Activated naive CD4-positive, alpha-beta T cell treated with anti-CD3 and anti-CD28 coated beads, Interleukin-2, amount 10 ng/mL, durations not matched to agents 7 days and 5 days (primary cell): ENCODE data around the gene AIPL1.

Experiments used
- CTCF ChIA-PET: fragments of 350-600 bp; sonication (Branson Sonifier 250); formaldehyde crosslinking; loops from one replicate; lab custom pipeline; 2021; ENCODE audit warnings: antibody characterized with exemption; lab: Charles Lee
- DNase-seq: peaks from one replicate; pipeline ENCODE4 v3.0.0-alpha.2; 2020
- H3K27ac Mint-ChIP-seq: one replicate; pipeline ENCODE4 v1.8.0; 2021; ENCODE audit warnings: mild to moderate bottlenecking, moderate library complexity, mixed read lengths
- H3K27me3 Mint-ChIP-seq: one replicate; pipeline ENCODE4 v1.8.0; 2021; ENCODE audit warnings: mild to moderate bottlenecking, mixed read lengths
- H3K36me3 Mint-ChIP-seq: one replicate; pipeline ENCODE4 v1.8.0; 2021; ENCODE audit warnings: mixed read lengths
- H3K4me1 Mint-ChIP-seq: one replicate; pipeline ENCODE4 v1.8.0; 2021; ENCODE audit warnings: mixed read lengths
- H3K4me3 Mint-ChIP-seq: one replicate; pipeline ENCODE4 v1.8.0; 2021; ENCODE audit warnings: mild to moderate bottlenecking, moderate library complexity, mixed read lengths
- H3K9me3 Mint-ChIP-seq: one replicate; pipeline ENCODE4 v1.8.0; 2021; ENCODE audit warnings: mixed read lengths

The AIPL1 gene

GRCh38 chr17:6393351-6393952 lies 41.5 kb downstream of the AIPL1 start:
- CTCF ChIA-PET = interaction anchor here (1.1 kb wide), 1 partner anchor 686 kb away, joined by 3 read pairs; no protein-coding TSS in a partner anchor
- Mint-ChIP-seq H3K9me3 (no peaks in the 10 kb centered on the region), H3K4me3 (no peak overlapping the region), H3K4me1 (no peaks in the 10 kb centered on the region), H3K27ac (no peak overlapping the region), H3K27me3 (peaks cover 4% of the 10 kb centered on the region), H3K36me3 (no peaks in the 10 kb centered on the region)
- no peak for DNase-seq

GRCh38 chr17:6392609-6393350 lies 42.1 kb downstream of the AIPL1 start:
- Mint-ChIP-seq H3K9me3 (no peaks in the 10 kb centered on the region), H3K27me3 (peaks cover 4% of the 10 kb centered on the region), H3K36me3 (no peaks in the 10 kb centered on the region), H3K27ac (no peak overlapping the region), H3K4me3 (no peak overlapping the region), H3K4me1 (no peaks in the 10 kb centered on the region)
- DNase-seq = no peak
- CTCF ChIA-PET = interaction anchor here (1.1 kb wide), 1 partner anchor 685 kb away, joined by 3 read pairs; no protein-coding TSS in a partner anchor

DNA sequence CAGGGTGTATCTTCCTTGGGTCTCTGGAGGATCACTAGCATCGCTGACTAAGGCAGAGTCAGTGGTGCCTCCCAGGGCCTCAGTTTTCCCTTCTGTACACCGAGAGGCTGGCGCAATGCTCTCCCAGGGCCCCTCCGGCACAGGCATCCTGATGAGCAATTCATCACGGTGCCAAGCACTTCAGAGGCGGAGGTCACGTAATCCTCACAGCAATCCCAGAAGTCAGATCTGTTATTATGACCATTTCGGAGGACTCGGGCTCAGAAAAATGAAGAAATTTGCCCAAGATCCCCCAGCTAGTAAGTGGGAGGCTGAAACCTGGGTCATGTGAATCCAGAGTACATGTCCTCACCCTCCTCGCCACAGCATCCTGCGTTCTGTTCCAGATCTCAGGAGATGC lies 46.5 kb downstream of the AIPL1 start:
- H3K4me1 Mint-ChIP-seq = no peaks in the 10 kb centered on the region
- CTCF ChIA-PET = no interaction called here
- H3K9me3 Mint-ChIP-seq = no peaks in the 10 kb centered on the region
- H3K27ac Mint-ChIP-seq = no peak overlapping the region
- no peak for DNase-seq
- no peak overlapping the region for H3K4me3 Mint-ChIP-seq
- H3K36me3 Mint-ChIP-seq = no peaks in the 10 kb centered on the region
- H3K27me3 Mint-ChIP-seq = peaks cover 10% of the 10 kb centered on the region

DNA sequence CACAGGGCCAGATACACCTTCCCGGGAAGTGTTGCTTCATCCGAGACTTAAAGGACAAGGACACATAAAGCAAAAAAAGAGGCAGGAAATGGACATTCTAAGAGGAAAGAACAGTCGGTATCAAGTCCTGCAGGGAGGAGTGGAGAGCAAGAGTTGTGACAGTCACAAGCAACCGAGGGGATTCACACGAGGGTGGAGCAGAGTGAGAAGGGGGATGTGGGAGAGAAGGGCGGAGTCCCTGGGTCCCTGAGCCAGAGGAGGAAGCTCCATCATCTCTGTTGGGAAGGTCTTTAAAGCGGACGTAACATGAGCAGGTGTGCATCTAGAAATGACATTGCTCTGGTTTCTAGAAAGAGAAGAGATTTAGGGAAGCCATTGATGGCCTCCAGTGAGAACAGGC lies 47.1 kb downstream of the AIPL1 start:
- no peaks in the 10 kb centered on the region for H3K9me3 Mint-ChIP-seq
- CTCF ChIA-PET = no interaction called here
- peaks cover 13% of the 10 kb centered on the region for H3K27me3 Mint-ChIP-seq
- H3K36me3 Mint-ChIP-seq = no peaks in the 10 kb centered on the region
- no peaks in the 10 kb centered on the region for H3K4me1 Mint-ChIP-seq
- no peak overlapping the region for H3K27ac Mint-ChIP-seq
- DNase-seq = no peak
- H3K4me3 Mint-ChIP-seq = no peak overlapping the region

- H3K4me1 Mint-ChIP-seq = no peaks in the 10 kb centered on the region
- no peaks in the 10 kb centered on the region for H3K36me3 Mint-ChIP-seq
- no peaks in the 10 kb centered on the region for H3K9me3 Mint-ChIP-seq
- H3K27me3 Mint-ChIP-seq = peaks cover 14% of the 10 kb centered on the region
- no peak for DNase-seq
- H3K27ac Mint-ChIP-seq = no peak overlapping the region
- no peak overlapping the region for H3K4me3 Mint-ChIP-seq
- CTCF ChIA-PET = no interaction called here
These were observed 47.5 kb downstream of the AIPL1 start for GRCh38 chr17:6387442-6387841.

GRCh38 chr17:6386041-6386630 lies 48.8 kb downstream of the AIPL1 start:
- no peaks in the 10 kb centered on the region for H3K9me3 Mint-ChIP-seq
- CTCF ChIA-PET = no interaction called here
- no peaks in the 10 kb centered on the region for H3K36me3 Mint-ChIP-seq
- H3K4me1 Mint-ChIP-seq = no peaks in the 10 kb centered on the region
- peaks cover 14% of the 10 kb centered on the region for H3K27me3 Mint-ChIP-seq
- H3K4me3 Mint-ChIP-seq = no peak overlapping the region
- H3K27ac Mint-ChIP-seq = no peak overlapping the region
- no peak for DNase-seq

DNA sequence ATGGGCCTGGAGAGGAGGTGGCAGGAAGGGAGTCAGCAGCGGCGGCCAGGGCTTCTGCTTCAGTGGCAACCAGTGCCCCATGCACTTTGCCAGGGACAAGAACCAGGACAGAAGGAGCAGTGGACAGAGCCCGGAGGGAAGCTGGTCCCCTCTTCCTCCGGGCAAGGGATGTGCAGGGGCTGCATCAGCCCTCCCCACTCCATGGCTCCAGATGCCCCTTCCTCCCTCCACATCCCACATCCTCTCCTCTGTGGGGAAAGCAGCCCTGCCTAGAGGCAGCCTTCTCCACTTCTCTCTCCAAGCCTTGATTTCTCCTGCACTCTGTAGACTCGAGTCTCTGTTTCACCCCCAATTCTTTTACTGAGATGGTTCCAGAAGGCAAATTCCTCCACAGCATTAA lies 50.4 kb downstream of the AIPL1 start:
- Mint-ChIP-seq H3K36me3 (no peaks in the 10 kb centered on the region), H3K4me1 (no peaks in the 10 kb centered on the region), H3K27ac (no peak overlapping the region), H3K4me3 (no peak overlapping the region), H3K9me3 (no peaks in the 10 kb centered on the region), H3K27me3 (peaks cover 10% of the 10 kb centered on the region)
- CTCF ChIA-PET = interaction anchor here (1.2 kb wide), 1 partner anchor 791 kb away, joined by 3 read pairs; no protein-coding TSS in a partner anchor
- DNase-seq = no peak

GRCh38 chr17:6381526-6382465 lies 53.1 kb downstream of the AIPL1 start:
- Mint-ChIP-seq H3K4me1 (no peaks in the 10 kb centered on the region), H3K27ac (no peak overlapping the region)
- CTCF ChIA-PET = no interaction called here

DNA sequence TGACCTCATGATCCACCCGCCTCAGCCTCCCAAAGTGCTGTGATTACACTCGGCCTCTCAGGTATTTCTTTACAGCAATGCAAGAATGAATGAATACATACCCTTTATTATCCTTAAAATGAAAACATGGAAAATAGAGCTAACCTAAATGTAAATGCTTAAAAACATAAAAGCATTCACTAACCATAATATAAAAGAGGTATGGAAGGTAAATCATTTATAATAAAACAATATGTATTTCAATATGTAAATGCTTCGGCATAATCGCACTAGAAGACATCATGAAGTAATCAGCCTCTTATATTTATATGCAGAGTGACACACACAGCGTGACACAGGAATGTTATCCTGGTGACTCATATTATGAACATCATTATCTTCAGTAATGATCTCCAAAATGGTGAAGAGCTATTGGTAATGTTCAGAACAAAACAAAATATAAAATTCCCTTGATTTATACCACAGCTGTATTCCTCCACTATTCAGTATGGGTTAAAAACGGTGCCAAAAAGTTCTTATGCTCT lies 53.9 kb downstream of the AIPL1 start:
- CTCF ChIA-PET = no interaction called here
- no peaks in the 10 kb centered on the region for H3K36me3 Mint-ChIP-seq
- no peak overlapping the region for H3K27ac Mint-ChIP-seq
- H3K4me1 Mint-ChIP-seq = no peaks in the 10 kb centered on the region
- H3K27me3 Mint-ChIP-seq = peaks cover 14% of the 10 kb centered on the region
- H3K9me3 Mint-ChIP-seq = no peaks in the 10 kb centered on the region
- DNase-seq = no peak
- no peak overlapping the region for H3K4me3 Mint-ChIP-seq

More at GRCh38 chr17:6381526-6382465, 53.1 kb downstream of the AIPL1 start:
- no peak overlapping the region for H3K4me3 Mint-ChIP-seq
- DNase-seq = no peak
- no peaks in the 10 kb centered on the region for H3K9me3 Mint-ChIP-seq
- H3K36me3 Mint-ChIP-seq = no peaks in the 10 kb centered on the region
- peaks cover 14% of the 10 kb centered on the region for H3K27me3 Mint-ChIP-seq

- H3K4me1 Mint-ChIP-seq = no peaks in the 10 kb centered on the region
- DNase-seq = no peak
- no peak overlapping the region for H3K27ac Mint-ChIP-seq
- H3K27me3 Mint-ChIP-seq = peaks cover 16% of the 10 kb centered on the region
- H3K4me3 Mint-ChIP-seq = no peak overlapping the region
- CTCF ChIA-PET = no interaction called here
- no peaks in the 10 kb centered on the region for H3K9me3 Mint-ChIP-seq
- H3K36me3 Mint-ChIP-seq = no peaks in the 10 kb centered on the region
These were observed 57.0 kb downstream of the AIPL1 start for GRCh38 chr17:6377906-6378305.

- Mint-ChIP-seq H3K4me3 (no peak overlapping the region), H3K9me3 (no peaks in the 10 kb centered on the region), H3K4me1 (no peaks in the 10 kb centered on the region), H3K36me3 (no peaks in the 10 kb centered on the region), H3K27me3 (peaks cover 19% of the 10 kb centered on the region), H3K27ac (no peak overlapping the region)
- CTCF ChIA-PET = no interaction called here
- DNase-seq = no peak
These were observed 58.0 kb downstream of the AIPL1 start for GRCh38 chr17:6376931-6377361.

DNA sequence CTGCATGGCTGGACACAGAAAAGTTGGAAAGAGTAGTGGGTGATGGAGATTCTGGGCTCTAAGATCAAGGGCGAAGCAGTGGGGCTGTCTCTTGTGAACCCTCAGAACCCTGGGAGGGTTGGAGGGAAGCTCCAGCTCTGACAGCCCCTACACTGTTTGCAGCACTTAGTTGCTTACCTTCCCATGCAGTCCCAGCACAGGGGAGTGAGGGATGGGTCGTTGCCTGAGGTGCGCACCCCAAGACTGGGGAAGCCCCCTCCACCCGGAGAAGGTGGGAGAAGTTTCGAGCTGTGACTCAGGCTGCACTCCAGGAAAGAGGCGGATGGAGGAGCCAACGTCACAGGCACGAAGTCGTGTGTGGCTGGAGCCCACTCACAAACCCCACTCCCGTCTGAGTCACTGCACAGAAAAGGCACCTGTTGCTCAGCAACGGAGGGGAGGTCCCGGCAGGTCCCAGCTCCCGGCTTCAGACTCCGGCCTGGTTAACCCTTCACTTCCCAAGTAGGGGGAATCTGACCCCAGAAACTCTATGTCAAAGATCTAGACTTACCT lies 60.1 kb downstream of the AIPL1 start:
- DNase-seq = peak; percentile 24
- Mint-ChIP-seq H3K4me3 (no peak overlapping the region), H3K9me3 (no peaks in the 10 kb centered on the region), H3K27ac (no peak overlapping the region), H3K4me1 (no peaks in the 10 kb centered on the region), H3K36me3 (no peaks in the 10 kb centered on the region), H3K27me3 (peaks cover 22% of the 10 kb centered on the region)
- CTCF ChIA-PET = no interaction called here

DNA sequence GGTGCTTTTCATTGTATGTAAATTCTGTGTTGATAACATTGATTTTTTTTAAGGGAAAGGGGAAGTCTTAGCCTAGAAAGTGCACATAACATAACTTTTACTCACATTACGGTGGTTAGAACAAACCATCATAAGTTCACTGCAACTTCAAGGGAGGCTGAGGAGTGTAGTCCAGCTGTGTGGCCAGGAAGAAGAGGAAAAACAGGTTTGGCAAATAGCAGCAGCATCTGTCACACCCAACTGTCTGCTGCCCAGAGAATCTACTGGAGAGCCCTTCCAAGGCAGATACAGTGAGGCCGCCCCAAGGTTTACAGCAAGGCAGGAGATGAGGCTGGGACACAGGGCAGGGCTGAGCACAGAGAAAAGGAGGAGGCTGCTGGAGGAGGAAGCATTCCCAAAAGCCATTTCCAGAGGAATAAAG lies 60.6 kb downstream of the AIPL1 start:
- CTCF ChIA-PET = no interaction called here
- Mint-ChIP-seq H3K36me3 (no peaks in the 10 kb centered on the region), H3K9me3 (no peaks in the 10 kb centered on the region), H3K27ac (no peak overlapping the region), H3K27me3 (peaks cover 22% of the 10 kb centered on the region), H3K4me1 (no peaks in the 10 kb centered on the region), H3K4me3 (no peak overlapping the region)
- DNase-seq = no peak
